ENCODE measurements around the gene KIAA1671.

- TF ChIP-seq CTCF (conservative IDR thresholded peaks at IDR 0.05; ENCODE audit: low read depth, low read length), result no peak
- no peak for TF ChIP-seq EZH2phosphoT487 (IDR thresholded peaks at IDR 0.05; ENCODE audit: borderline replicate concordance, low read length)
Observed at GRCh38 chr22:25021409-25021808, 68.9 kb downstream of the KIAA1671 start.
